Skeletal muscle tissue (tissue), 4 donors: ENCODE measurements around the gene ELAVL4. TPM values are rescaled to one million over a fixed set of nuclear protein-coding genes. Genes with fewer than 3 reads are reported as not detected.

ENCODE experiments used
- H3K27ac ChIP-seq: one replicate; pipeline ENCODE4 v1.7.0; 2013; ENCODE audit warnings: mild to moderate bottlenecking, low read depth, low read length, inconsistent platforms
- H3K27me3 ChIP-seq, 3 donors: one replicate each; pipeline ENCODE4 v1.7.0; 2013; ENCODE audit warnings: low read length in 3 of 3; ENCODE audit not compliant: control insufficient read depth in 3 of 3, insufficient read depth in 3 of 3
- H3K36me3 ChIP-seq, 3 donors: one replicate each; pipeline ENCODE4 v1.7.0; 2013; ENCODE audit warnings: low read length in 3 of 3; ENCODE audit not compliant: control insufficient read depth in 3 of 3, insufficient read depth in 3 of 3
- H3K4me1 ChIP-seq, 3 donors: one replicate each; pipeline ENCODE4 v1.7.0; 2013; ENCODE audit warnings: low read length in 3 of 3, mild to moderate bottlenecking in 3 of 3; ENCODE audit not compliant: control insufficient read depth in 3 of 3, insufficient read depth in 3 of 3
- H3K4me3 ChIP-seq, 3 donors: one replicate each; pipeline ENCODE4 v1.7.0; 2013; ENCODE audit warnings: low read length in 3 of 3
- H3K9ac ChIP-seq, 3 donors: one replicate each; pipeline ENCODE4 v1.7.0; 2013; ENCODE audit warnings: low read length in 3 of 3, mild to moderate bottlenecking in 3 of 3, moderate library complexity in 2 of 3, low read depth in 1 of 3
- H3K9me3 ChIP-seq, 3 donors: one replicate each; pipeline ENCODE4 v1.7.0; 2013; ENCODE audit warnings: low read length in 3 of 3; ENCODE audit not compliant: control insufficient read depth in 3 of 3
- total RNA-seq: library from RNA; depleted of rRNA; stranded (reverse); fragments of >200 nt; gene quantifications from one replicate; pipeline ENCODE4 v1.2.3, GENCODE V29; 2014
- donor health status: Osteomylitis.

Gene ELAVL4
- under 0.01 TPM for total RNA-seq

- Histone ChIP-seq H3K4me1 (no peaks in the 10 kb centered on the region), H3K36me3 (no peaks in the 10 kb centered on the region), H3K4me3 (no peak within 1 kb of the TSS), H3K9me3 (no peaks in the 10 kb centered on the region), H3K27me3 (peaks cover 19 to 41% (median 29%) of the 10 kb centered on the region in 3 donors), H3K9ac (no peak within 1 kb of the TSS), H3K27ac (no peak within 1 kb of the TSS)
These were observed at the start of gene ELAVL4 for GRCh38 chr1:50108497-50109059. Gene ELAVL4 (plus strand): TSS chr1:50108920. CDS start chr1:50109190, 270 bp downstream.

DNA sequence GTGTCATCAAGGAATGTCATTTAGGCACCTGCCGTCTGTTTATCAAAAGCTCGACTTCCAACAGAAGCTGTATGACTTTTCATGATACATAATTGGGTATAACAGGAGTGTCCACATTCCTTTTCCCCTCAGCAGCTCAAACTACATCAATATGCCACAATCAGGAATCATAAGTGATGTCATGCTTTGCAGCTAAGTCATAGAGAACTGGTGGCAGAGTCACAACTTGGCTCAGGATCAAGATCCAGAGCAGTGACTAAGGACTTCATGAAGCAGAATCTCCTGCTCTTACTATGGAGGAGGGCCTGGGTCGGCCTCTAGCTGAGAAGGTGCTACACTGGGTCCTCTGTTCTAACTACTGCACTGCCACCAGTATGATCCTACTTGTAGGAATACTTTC lies 48.4 kb upstream of the ELAVL4 start:
- Histone ChIP-seq H3K27ac (no peak overlapping the region), H3K9me3 (no peaks in the 10 kb centered on the region), H3K36me3 (no peaks in the 10 kb centered on the region), H3K27me3 (no peaks in the 10 kb centered on the region), H3K9ac (no peak overlapping the region), H3K4me1 (no peaks in the 10 kb centered on the region), H3K4me3 (no peak overlapping the region)

GRCh38 chr1:50066806-50067205 lies 41.9 kb upstream of the ELAVL4 start:
- no peak overlapping the region for H3K27ac ChIP-seq
- no peak overlapping the region for H3K9ac ChIP-seq
- no peak overlapping the region for H3K4me3 ChIP-seq
- H3K9me3 ChIP-seq: no peaks in the 10 kb centered on the region
- peaks cover 0 to 4% (median 0%) of the 10 kb centered on the region in 3 donors for H3K4me1 ChIP-seq
- H3K36me3 ChIP-seq: no peaks in the 10 kb centered on the region
- no peaks in the 10 kb centered on the region for H3K27me3 ChIP-seq

GRCh38 chr1:50074931-50075330 lies 33.8 kb upstream of the ELAVL4 start:
- H3K27ac ChIP-seq: no peak overlapping the region
- H3K4me3 ChIP-seq: no peak overlapping the region
- H3K27me3 ChIP-seq: peaks cover 0 to 2% (median 0%) of the 10 kb centered on the region in 3 donors
- H3K4me1 ChIP-seq: no peaks in the 10 kb centered on the region
- H3K9me3 ChIP-seq: no peaks in the 10 kb centered on the region
- H3K36me3 ChIP-seq: no peaks in the 10 kb centered on the region
- no peak overlapping the region for H3K9ac ChIP-seq

- Histone ChIP-seq H3K27ac (no peak overlapping the region), H3K9ac (no peak overlapping the region), H3K4me3 (no peak overlapping the region), H3K36me3 (no peaks in the 10 kb centered on the region), H3K27me3 (peaks cover 0 to 2% (median 0%) of the 10 kb centered on the region in 3 donors), H3K9me3 (no peaks in the 10 kb centered on the region), H3K4me1 (no peaks in the 10 kb centered on the region)
These were observed 31.4 kb upstream of the ELAVL4 start for GRCh38 chr1:50077273-50077672.

DNA sequence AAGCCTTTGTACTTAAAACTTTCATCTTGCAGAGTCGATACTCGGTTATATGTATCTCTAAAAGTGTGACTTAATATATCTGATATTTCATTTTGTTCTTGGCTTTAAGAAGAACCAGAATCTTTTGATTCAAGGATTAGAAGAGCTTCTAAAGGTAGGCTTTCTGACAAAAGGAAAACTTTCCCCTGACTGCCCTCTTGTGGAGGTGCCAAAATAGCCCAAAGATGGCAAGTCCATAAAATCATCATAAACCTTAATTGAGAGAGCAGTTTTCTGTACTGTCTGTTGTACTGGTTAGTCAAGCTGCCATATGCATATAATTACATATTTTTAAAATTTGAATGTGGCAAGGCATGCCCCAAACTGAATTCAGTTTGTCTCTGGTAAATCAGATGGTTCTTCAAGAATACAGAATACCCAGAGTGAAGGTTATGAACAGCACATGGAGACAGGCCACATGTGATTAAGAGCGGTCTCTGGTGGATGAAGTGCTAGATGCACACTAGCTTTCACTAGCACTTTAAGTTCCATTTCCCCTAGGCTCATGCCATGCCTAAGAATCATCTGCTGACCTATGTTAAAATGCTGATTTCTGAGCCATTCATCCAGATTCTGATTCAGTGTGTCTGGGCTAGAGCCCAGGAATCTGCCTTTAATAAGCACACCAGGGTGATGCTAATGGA lies 27.7 kb upstream of the ELAVL4 start:
- H3K27me3 ChIP-seq: peaks cover 0 to 2% (median 0%) of the 10 kb centered on the region in 3 donors
- no peak overlapping the region for H3K27ac ChIP-seq
- H3K9ac ChIP-seq: no peak overlapping the region
- no peaks in the 10 kb centered on the region for H3K9me3 ChIP-seq
- no peaks in the 10 kb centered on the region for H3K36me3 ChIP-seq
- H3K4me1 ChIP-seq: no peaks in the 10 kb centered on the region
- no peak overlapping the region for H3K4me3 ChIP-seq

DNA sequence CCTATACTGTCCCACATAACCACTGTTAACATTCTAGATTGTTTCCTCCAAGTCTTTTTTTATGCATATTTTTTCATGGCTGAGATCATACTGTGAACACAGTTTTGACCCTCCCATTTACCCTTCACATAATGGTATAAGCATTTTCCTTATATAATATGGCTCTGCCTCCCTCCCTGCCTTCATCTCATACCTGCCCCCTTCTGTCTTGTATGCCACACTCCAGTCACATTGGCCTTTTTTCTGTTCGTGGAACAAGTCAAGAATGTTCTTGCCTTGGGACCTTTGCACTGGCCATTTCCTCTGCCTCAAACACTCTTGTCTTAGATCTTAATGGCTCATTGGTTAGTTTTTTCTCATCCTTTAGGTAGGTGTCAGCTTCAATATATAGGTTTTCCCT lies 24.3 kb upstream of the ELAVL4 start:
- Histone ChIP-seq H3K36me3 (no peaks in the 10 kb centered on the region), H3K4me1 (no peaks in the 10 kb centered on the region), H3K9ac (no peak overlapping the region), H3K27me3 (no peaks in the 10 kb centered on the region), H3K27ac (no peak overlapping the region), H3K4me3 (no peak overlapping the region), H3K9me3 (no peaks in the 10 kb centered on the region)

GRCh38 chr1:50091068-50091467 lies 17.7 kb upstream of the ELAVL4 start:
- peaks cover 0 to 5% (median 0%) of the 10 kb centered on the region in 3 donors for H3K27me3 ChIP-seq
- H3K4me1 ChIP-seq: no peaks in the 10 kb centered on the region
- H3K9ac ChIP-seq: no peak overlapping the region
- no peak overlapping the region for H3K27ac ChIP-seq
- no peak overlapping the region for H3K4me3 ChIP-seq
- no peaks in the 10 kb centered on the region for H3K9me3 ChIP-seq
- H3K36me3 ChIP-seq: no peaks in the 10 kb centered on the region

DNA sequence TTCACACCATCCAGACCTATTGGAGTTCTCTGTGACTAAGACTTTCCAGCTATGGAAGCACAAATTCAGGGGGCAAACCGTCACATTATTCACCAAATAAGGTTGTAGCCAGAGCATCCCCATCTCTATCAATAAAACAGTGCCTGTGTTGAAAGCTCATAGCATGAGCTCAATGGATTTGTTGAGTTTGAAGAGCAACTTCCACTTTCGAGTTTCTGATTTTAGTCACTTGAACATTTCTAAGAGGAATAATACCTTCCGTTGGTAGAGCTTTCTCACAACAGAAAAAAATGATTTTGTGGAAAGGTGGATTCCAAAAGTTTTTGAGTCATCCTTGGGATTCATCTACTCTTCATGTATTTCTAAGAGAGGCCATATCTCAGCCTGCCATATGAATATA lies 13.0 kb upstream of the ELAVL4 start:
- Histone ChIP-seq H3K27me3 (peaks cover 0 to 5% (median 0%) of the 10 kb centered on the region in 3 donors), H3K27ac (no peak overlapping the region), H3K9ac (no peak overlapping the region), H3K36me3 (no peaks in the 10 kb centered on the region), H3K4me3 (no peak overlapping the region), H3K9me3 (no peaks in the 10 kb centered on the region), H3K4me1 (no peaks in the 10 kb centered on the region)

DNA sequence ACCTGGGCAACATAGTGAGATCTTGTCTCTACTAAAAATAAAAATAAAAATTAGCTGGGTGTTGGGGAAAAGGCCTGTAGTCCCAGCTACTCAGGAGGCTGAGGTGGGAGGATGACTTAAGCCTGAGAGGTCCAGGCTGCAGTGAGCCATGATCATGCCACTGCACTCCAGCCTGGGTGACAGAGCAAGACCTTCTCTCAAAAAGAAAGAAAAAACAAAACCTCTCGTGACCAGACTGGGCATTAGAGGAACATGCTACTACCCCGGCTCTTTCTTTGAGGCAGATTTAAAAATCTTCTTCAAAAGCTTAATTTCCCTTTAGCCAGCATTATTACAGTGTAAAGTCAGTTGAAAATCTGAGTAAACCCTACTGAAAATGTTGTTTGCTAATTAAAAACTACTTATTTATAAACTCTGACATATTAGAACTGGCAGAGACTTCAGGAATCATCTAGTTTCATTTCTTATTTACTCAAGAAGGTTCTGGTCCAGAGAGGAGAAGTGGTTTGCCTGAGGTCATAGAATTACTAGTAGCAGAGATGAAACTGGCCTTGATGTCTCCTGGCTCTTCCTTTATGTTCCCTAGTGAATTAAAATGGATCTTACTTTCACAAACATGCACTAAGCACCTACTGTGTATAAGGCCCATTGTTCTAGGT lies 11.6 kb upstream of the ELAVL4 start:
- Histone ChIP-seq H3K27ac (no peak overlapping the region), H3K4me3 (no peak overlapping the region), H3K9ac (no peak overlapping the region)

More for the DNA sequence above, 11.6 kb upstream of the ELAVL4 start:
- no peaks in the 10 kb centered on the region for H3K27me3 ChIP-seq
- no peaks in the 10 kb centered on the region for H3K9me3 ChIP-seq
- no peaks in the 10 kb centered on the region for H3K4me1 ChIP-seq
- no peaks in the 10 kb centered on the region for H3K36me3 ChIP-seq
